Effector memory CD8-positive, alpha-beta T cell (primary cell): ENCODE data around the gene NDUFV2.
"Not testable (repeated sequence)": the region's sequence is repeated elsewhere in the genome, so short reads cannot be mapped to it uniquely, and the experiment has no call there.

Experiments used
- ATAC-seq: fragments of 150-1000 bp; cut with Tn5 transposase; replicated peaks from 2 replicates; pipeline ENCODE4 v1.10.0; 2021; ENCODE audit warnings: mild to moderate bottlenecking, moderate library complexity
- DNase-seq, 3 experiments: peaks; one replicate each; pipeline ENCODE4 v3.0.0; 2021
- H3K27ac Mint-ChIP-seq, 2 donors: one replicate each; pipeline ENCODE4 v1.8.0; 2022; ENCODE audit warnings: mild to moderate bottlenecking in 2 of 2, mixed read lengths in 2 of 2, moderate library complexity in 2 of 2
- H3K27me3 Mint-ChIP-seq, 2 donors: one replicate each; pipeline ENCODE4 v1.8.0; 2022; ENCODE audit warnings: mixed read lengths in 2 of 2
- H3K36me3 Mint-ChIP-seq: one replicate; pipeline ENCODE4 v1.8.0; 2022; ENCODE audit warnings: mild to moderate bottlenecking, moderate library complexity, mixed read lengths; ENCODE audit not compliant: insufficient read depth
- H3K4me1 Mint-ChIP-seq, 2 donors: one replicate each; pipeline ENCODE4 v1.8.0; 2022; ENCODE audit warnings: low read depth in 2 of 2, mixed read lengths in 2 of 2
- H3K4me3 Mint-ChIP-seq, 2 donors: one replicate each; pipeline ENCODE4 v1.8.0; 2022; ENCODE audit warnings: mild to moderate bottlenecking in 2 of 2, mixed read lengths in 2 of 2, moderate library complexity in 2 of 2
- H3K9me3 Mint-ChIP-seq, 2 donors: one replicate each; pipeline ENCODE4 v1.8.0; 2022; ENCODE audit warnings: mixed read lengths in 2 of 2

NDUFV2 gene

GRCh38 chr18:9079818-9080528 is 22.5 kb upstream of the NDUFV2 start:
- no peaks in the 10 kb centered on the region for H3K27me3 Mint-ChIP-seq
- H3K4me1 Mint-ChIP-seq, result peaks cover 14 to 17% of the 10 kb centered on the region in 2 donors
- H3K36me3 Mint-ChIP-seq, result peaks cover 6% of the 10 kb centered on the region
- ATAC-seq (no peak), DNase-seq (no peak)
- H3K9me3 Mint-ChIP-seq, result no peaks in the 10 kb centered on the region
- no peak overlapping the region for H3K27ac Mint-ChIP-seq
- no peak overlapping the region for H3K4me3 Mint-ChIP-seq

DNA sequence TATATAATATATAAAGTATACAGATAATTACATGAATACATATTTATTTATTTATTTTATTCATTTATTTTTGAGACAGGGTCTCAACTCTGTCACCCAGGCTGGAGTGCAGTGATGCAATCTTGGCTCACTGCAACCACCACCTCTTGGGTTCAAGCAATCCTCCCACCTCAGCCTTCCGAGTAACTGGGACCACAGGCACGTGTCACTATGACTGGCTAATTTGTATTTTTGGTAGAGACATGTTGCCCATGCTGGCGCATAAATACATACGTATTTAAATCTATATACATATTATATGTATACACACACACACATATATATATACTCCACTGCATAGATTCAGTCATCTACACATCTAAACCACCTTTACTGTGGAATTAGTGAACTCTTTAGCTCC is 20.6 kb upstream of the NDUFV2 start:
- H3K4me3 Mint-ChIP-seq, result no peak overlapping the region
- no peaks in the 10 kb centered on the region for H3K27me3 Mint-ChIP-seq
- ATAC-seq, result no peak
- H3K27ac Mint-ChIP-seq, result no peak overlapping the region
- DNase-seq, result no peak
- peaks cover 14 to 17% of the 10 kb centered on the region in 2 donors for H3K4me1 Mint-ChIP-seq
- peaks cover 6% of the 10 kb centered on the region for H3K36me3 Mint-ChIP-seq
- no peaks in the 10 kb centered on the region for H3K9me3 Mint-ChIP-seq

- H3K9me3 Mint-ChIP-seq, result no peaks in the 10 kb centered on the region
- H3K27me3 Mint-ChIP-seq, result no peaks in the 10 kb centered on the region
- H3K4me3 Mint-ChIP-seq, result peak overlapping the region; percentile 60 to 75
- H3K4me1 Mint-ChIP-seq, result peaks cover 14 to 17% of the 10 kb centered on the region in 2 donors
- DNase-seq (peak in 1 of 3 experiments; percentile 15), ATAC-seq (peak; percentile 95)
- peak overlapping the region; percentile 78 to 88 for H3K27ac Mint-ChIP-seq
- peaks cover 6% of the 10 kb centered on the region for H3K36me3 Mint-ChIP-seq
Measured at GRCh38 chr18:9082711-9083510, 19.6 kb upstream of the NDUFV2 start.

- Mint-ChIP-seq H3K27me3 (no peaks in the 10 kb centered on the region), H3K4me1 (peaks cover 17 to 21% of the 10 kb centered on the region in 2 donors), H3K36me3 (peaks cover 10% of the 10 kb centered on the region), H3K9me3 (no peaks in the 10 kb centered on the region), H3K27ac (no peak overlapping the region), H3K4me3 (no peak overlapping the region)
- no peak for ATAC-seq
- DNase-seq, result no peak
Measured at GRCh38 chr18:9086015-9086414, 16.5 kb upstream of the NDUFV2 start.

GRCh38 chr18:9086624-9087023 is 15.9 kb upstream of the NDUFV2 start:
- Mint-ChIP-seq H3K9me3 (no peaks in the 10 kb centered on the region), H3K36me3 (peaks cover 10% of the 10 kb centered on the region), H3K27me3 (no peaks in the 10 kb centered on the region), H3K27ac (no peak overlapping the region), H3K4me1 (peaks cover 17 to 22% of the 10 kb centered on the region in 2 donors), H3K4me3 (no peak overlapping the region)
- DNase-seq, result no peak
- ATAC-seq, result no peak

DNA sequence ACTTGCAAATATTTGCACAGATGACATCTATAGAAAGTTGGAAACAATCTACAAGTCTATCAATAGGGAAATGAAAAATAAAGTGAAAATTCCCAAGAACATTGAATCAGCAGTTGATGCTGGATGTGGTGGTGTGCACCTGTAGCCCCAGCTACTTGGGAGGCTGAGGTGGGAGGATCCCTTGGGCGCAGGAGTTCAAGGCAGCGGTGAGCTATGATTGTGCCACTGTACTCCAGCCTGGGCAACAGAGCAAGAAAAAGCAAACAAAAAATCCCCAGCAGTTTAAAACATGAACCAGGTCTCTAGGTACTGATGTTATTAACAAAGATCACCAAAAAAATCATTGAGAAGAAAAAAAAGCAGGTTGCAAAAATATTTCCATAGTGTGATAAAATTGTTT is 15.4 kb upstream of the NDUFV2 start:
- no peak for DNase-seq
- peaks cover 17 to 22% of the 10 kb centered on the region in 2 donors for H3K4me1 Mint-ChIP-seq
- H3K9me3 Mint-ChIP-seq, result no peaks in the 10 kb centered on the region
- no peak overlapping the region for H3K27ac Mint-ChIP-seq
- H3K27me3 Mint-ChIP-seq, result no peaks in the 10 kb centered on the region
- no peak for ATAC-seq
- H3K36me3 Mint-ChIP-seq, result peaks cover 10% of the 10 kb centered on the region
- no peak overlapping the region for H3K4me3 Mint-ChIP-seq

- no peak for DNase-seq
- no peak for ATAC-seq
- Mint-ChIP-seq H3K36me3 (peaks cover 10% of the 10 kb centered on the region), H3K4me1 (peaks cover 6 to 12% of the 10 kb centered on the region in 2 donors), H3K27me3 (no peaks in the 10 kb centered on the region), H3K9me3 (no peaks in the 10 kb centered on the region), H3K27ac (peak overlapping the region in 1 of 2 donors; percentile 23), H3K4me3 (no peak overlapping the region)
Measured at GRCh38 chr18:9088252-9088651, 14.2 kb upstream of the NDUFV2 start.

DNA sequence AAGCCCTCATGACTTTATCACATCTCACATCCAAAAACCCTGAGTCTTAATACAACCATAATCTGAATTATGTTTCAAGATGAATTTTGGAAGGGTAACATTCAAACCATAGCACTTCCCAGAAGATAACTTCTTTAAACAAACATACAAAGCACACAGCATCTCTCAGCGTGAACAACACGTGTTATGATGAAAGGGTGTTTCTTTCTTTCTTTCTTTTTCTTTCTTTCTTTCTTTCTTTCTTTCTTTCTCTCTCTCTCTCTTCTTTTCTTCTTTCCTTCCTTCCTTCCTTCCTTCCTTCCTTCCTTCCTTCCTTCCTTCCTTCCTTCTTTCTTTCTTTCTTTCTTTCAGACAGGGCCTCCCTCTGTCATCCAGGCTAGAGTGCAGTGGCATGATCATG is 13.8 kb upstream of the NDUFV2 start:
- H3K27ac Mint-ChIP-seq, H3K9me3 Mint-ChIP-seq, H3K36me3 Mint-ChIP-seq, ATAC-seq, H3K4me1 Mint-ChIP-seq, H3K4me3 Mint-ChIP-seq, DNase-seq, H3K27me3 Mint-ChIP-seq: not testable (repeated sequence)

DNA sequence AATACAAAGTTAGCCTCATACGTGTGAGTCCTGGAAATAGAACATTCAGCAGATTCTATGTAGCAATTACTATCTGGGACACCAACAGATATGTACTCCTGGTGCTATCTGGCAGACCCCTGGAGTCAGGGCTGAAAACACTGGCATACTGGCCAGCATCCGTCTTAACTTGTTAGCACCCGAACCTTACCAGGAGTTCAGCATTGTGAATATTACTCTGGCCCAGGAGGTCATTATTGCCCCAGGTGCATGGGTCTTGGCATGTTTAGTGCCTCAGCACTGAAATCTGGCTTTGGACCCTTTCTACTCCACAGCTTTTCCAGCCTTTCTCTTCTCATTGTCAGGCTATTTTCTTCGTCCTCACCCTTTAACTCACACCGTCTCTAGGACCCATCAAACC is 11.9 kb upstream of the NDUFV2 start:
- Mint-ChIP-seq H3K27ac (peak overlapping the region; percentile 67 to 80), H3K27me3 (no peaks in the 10 kb centered on the region), H3K9me3 (no peaks in the 10 kb centered on the region), H3K4me1 (peaks cover 13 to 16% of the 10 kb centered on the region in 2 donors), H3K36me3 (peaks cover 4% of the 10 kb centered on the region), H3K4me3 (peak overlapping the region in 1 of 2 donors; percentile 55)
- DNase-seq, result no peak
- no peak for ATAC-seq

DNA sequence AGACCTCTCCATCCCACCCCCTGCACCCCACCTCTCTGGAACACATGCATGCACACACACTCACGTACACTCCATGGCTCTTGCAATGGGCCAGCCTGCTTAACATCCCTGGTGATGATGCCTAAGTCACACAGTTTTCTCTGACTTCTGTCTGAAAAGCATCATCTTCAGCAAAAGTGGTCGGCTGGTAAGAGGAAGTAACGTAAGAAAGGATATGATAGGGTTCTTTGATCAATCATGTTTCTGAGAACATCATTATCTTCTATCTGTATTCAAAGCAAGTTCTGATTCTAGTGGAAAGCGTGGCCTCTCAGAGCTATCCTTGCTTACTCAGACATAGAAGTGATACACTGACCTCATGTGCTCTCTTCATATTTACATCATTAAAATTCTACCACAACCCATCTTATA is 11.4 kb upstream of the NDUFV2 start:
- DNase-seq (no peak), ATAC-seq (peak; percentile 64)
- H3K9me3 Mint-ChIP-seq, result no peaks in the 10 kb centered on the region
- peak overlapping the region in 1 of 2 donors; percentile 80 for H3K27ac Mint-ChIP-seq
- peaks cover 4% of the 10 kb centered on the region for H3K36me3 Mint-ChIP-seq
- peaks cover 18 to 20% of the 10 kb centered on the region in 2 donors for H3K4me1 Mint-ChIP-seq
- peak overlapping the region in 1 of 2 donors; percentile 55 for H3K4me3 Mint-ChIP-seq
- no peaks in the 10 kb centered on the region for H3K27me3 Mint-ChIP-seq

DNA sequence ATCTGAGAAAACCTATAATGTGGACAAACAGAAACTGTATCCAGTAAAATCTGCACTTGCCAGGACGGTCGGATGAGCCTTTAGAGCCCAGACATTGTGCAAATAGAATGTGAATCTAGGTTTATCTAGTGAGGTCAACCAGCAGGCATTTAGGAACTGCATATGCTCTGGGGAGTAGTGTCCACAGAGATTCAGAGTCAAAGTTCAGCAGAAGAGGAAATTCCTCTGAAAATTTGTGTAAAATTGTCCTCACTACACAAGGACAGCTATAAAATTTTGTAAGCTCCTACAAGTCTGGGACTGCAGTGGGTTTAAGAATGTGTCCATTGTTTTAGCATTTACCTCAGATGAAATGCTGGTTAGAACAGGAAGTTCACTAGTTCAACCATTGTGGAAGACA is 9.8 kb upstream of the NDUFV2 start:
- peaks cover 19 to 23% of the 10 kb centered on the region in 2 donors for H3K4me1 Mint-ChIP-seq
- no peak for ATAC-seq
- H3K27me3 Mint-ChIP-seq, result no peaks in the 10 kb centered on the region
- H3K4me3 Mint-ChIP-seq, result no peak overlapping the region
- peaks cover 4% of the 10 kb centered on the region for H3K36me3 Mint-ChIP-seq
- no peaks in the 10 kb centered on the region for H3K9me3 Mint-ChIP-seq
- no peak overlapping the region for H3K27ac Mint-ChIP-seq
- DNase-seq, result no peak

DNA sequence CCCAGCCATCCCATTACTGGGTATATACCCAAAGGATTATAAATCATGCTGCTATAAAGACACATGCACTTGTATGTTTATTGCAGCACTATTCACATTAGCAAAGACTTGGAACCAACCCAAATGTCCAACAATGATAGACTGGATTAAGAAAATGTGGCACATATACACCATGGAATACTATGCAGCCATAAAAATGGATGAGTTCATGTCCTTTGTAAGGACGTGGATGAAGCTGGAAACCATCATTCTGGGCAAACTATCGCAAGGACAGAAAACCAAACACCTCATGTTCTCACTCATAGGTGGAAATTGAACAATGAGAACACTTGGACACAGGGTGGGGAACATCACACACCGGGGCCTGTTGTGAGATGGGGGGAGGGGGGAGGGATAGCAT is 9.4 kb upstream of the NDUFV2 start:
- not testable (repeated sequence) for H3K36me3 Mint-ChIP-seq, ATAC-seq, DNase-seq, H3K9me3 Mint-ChIP-seq, H3K27ac Mint-ChIP-seq, H3K4me3 Mint-ChIP-seq, H3K27me3 Mint-ChIP-seq
- peaks cover 19 to 23% of the 10 kb centered on the region in 2 donors for H3K4me1 Mint-ChIP-seq

DNA sequence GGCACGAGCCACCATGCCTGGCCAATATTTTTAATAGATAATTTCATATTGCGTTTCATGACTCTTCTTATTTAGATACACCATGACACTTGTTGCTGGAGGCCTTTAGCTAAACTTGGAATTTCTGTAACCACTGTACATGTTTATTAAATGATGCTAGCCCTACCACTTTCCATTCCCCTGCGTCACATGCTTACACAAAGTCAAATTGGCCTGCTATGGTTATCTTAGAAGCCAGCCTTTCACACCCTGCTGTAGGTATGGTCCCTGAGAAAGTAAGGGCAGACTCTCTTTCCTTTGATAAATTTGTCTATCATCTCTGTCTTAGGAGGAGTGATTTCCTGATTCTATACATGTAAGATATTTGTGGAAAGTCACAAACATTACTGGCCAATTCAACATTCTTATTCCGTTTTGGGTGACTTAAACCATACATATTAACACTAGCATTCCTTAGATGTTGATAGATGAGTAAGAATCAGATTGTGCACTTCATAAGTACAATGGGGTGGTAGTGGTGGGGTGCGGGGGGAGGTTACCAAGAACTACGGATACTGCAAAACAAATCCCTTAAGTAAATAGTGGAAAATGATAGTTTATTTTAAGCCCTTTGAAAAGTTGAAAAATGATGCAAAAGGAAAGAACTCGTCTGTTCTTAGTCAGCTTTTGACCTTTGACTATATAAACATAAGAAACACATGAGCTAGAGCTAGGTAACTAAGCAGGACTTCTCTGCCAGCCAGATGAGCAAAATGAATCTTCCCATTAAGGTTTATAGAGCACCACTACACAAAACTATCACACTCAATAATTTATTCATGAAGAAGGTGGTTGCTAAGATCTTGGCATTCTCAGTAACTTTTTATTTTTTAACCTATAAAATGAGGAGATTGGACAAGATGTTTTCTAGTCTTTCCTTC is 7.9 kb upstream of the NDUFV2 start:
- DNase-seq, result no peak
- H3K9me3 Mint-ChIP-seq, result no peaks in the 10 kb centered on the region
- H3K27ac Mint-ChIP-seq, result peak overlapping the region; percentile 54 to 56
- peaks cover 4% of the 10 kb centered on the region for H3K36me3 Mint-ChIP-seq
- no peaks in the 10 kb centered on the region for H3K27me3 Mint-ChIP-seq
- peak overlapping the region; percentile 15 to 61 for H3K4me3 Mint-ChIP-seq
- H3K4me1 Mint-ChIP-seq, result peaks cover 19 to 21% of the 10 kb centered on the region in 2 donors
- no peak for ATAC-seq
